ENCODE results near the gene ZDBF2.

DNA sequence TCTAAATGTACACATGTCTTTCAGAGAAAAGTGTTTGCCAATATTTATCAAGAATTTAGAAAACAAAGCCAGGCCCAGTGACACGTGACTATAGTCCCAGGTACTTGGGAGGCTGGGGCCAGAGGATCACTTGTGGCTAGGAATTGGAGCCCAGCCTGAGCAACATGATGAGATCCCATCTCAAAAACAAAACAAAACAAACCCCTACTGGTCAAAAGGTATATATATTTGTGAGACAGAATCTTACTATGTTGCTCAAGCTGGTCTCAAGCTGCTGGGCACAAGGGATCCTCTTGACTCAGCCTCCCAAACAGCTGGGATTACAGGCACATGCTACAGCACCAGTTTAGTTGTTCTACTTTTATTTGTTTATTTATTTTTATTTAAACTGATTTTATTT lies 79.2 kb downstream of the ZDBF2 start:
- TF ChIP-seq POLR2A (IDR thresholded peaks at IDR 0.05; ENCODE audit: low read depth, low read length) (no peak), TAF1 (IDR thresholded peaks at IDR 0.05; ENCODE audit: borderline replicate concordance, low read depth, low read length) (no peak)

Data from GM12892 (cell line).